HG03432 (cell line): ENCODE results near the gene CDH15.

ENCODE experiments used
- ATAC-seq: cut with Tn5 transposase; IDR thresholded peaks from one replicate; pipeline ENCODE4 v1.9.1; 2021; ENCODE audit warnings: mild to moderate bottlenecking, moderate library complexity; ENCODE audit not compliant: unreplicated experiment

The CDH15 gene

GRCh38 chr16:89140401-89140800 is 31.1 kb upstream of the CDH15 start:
- ATAC-seq, result no peak

- no peak for ATAC-seq
These were observed 30.3 kb upstream of the CDH15 start for GRCh38 chr16:89140981-89141883.

- ATAC-seq, result no peak
These were observed 29.7 kb upstream of the CDH15 start for GRCh38 chr16:89141884-89142267.

- ATAC-seq, result no peak
These were observed 28.9 kb upstream of the CDH15 start for GRCh38 chr16:89142474-89143195.

- no peak for ATAC-seq
These were observed 28.3 kb upstream of the CDH15 start for GRCh38 chr16:89143201-89143741.

GRCh38 chr16:89143911-89144675 is 27.5 kb upstream of the CDH15 start:
- no peak for ATAC-seq

- ATAC-seq, result no peak
These were observed 26.9 kb upstream of the CDH15 start for GRCh38 chr16:89144681-89145080.

- no peak for ATAC-seq
These were observed 26.0 kb upstream of the CDH15 start for GRCh38 chr16:89145406-89146161.

- ATAC-seq, result no peak
These were observed 25.1 kb upstream of the CDH15 start for GRCh38 chr16:89146211-89147005.

- no peak for ATAC-seq
These were observed 24.3 kb upstream of the CDH15 start for GRCh38 chr16:89147085-89147817.

GRCh38 chr16:89149386-89149785 is 22.2 kb upstream of the CDH15 start:
- ATAC-seq, result no peak

- ATAC-seq, result no peak
These were observed 21.3 kb upstream of the CDH15 start for GRCh38 chr16:89150090-89150835.

- ATAC-seq, result no peak
These were observed 20.6 kb upstream of the CDH15 start for GRCh38 chr16:89150981-89151380.

GRCh38 chr16:89152831-89153700 is 18.5 kb upstream of the CDH15 start:
- ATAC-seq, result no peak

GRCh38 chr16:89153848-89154271 is 17.7 kb upstream of the CDH15 start:
- ATAC-seq, result no peak

- ATAC-seq, result no peak
These were observed 17.0 kb upstream of the CDH15 start for GRCh38 chr16:89154390-89155183.
